Liver (tissue), 3 donors: ENCODE results near the gene ELOB.

Source experiments
- ATF3 ChIP-seq: IDR thresholded peaks from 2 replicates; pipeline ENCODE4 v1.6.1; 2016; ENCODE audit warnings: antibody characterized with exemption
- CTCF ChIP-seq: fragments of 150-350 bp; IDR thresholded peaks from 2 replicates; pipeline ENCODE4 v1.5.1; 2017; ENCODE audit warnings: improper control_type of control experiment, low read depth, low read length; ENCODE audit not compliant: missing input control
- EGR1 ChIP-seq, 2 donors: IDR thresholded peaks; 2 replicates each; pipeline ENCODE4 v1.6.1; 2016 to 2018; ENCODE audit warnings: antibody characterized with exemption in 2 of 2, low read depth in 2 of 2
- FOXA1 ChIP-seq: IDR thresholded peaks from 2 replicates; pipeline ENCODE4 v1.6.1; 2016; ENCODE audit warnings: antibody characterized with exemption
- HNF4G ChIP-seq: IDR thresholded peaks from 2 replicates; pipeline ENCODE4 v1.6.1; 2016; ENCODE audit warnings: antibody characterized with exemption
- JUND ChIP-seq, 2 donors: IDR thresholded peaks; 2 replicates each; pipeline ENCODE4 v1.6.1; 2016; ENCODE audit warnings: antibody characterized with exemption in 2 of 2
- MAX ChIP-seq: IDR thresholded peaks from 2 replicates; pipeline ENCODE4 v1.6.1; 2016; ENCODE audit warnings: antibody characterized with exemption
- RAD21 ChIP-seq, 2 donors: IDR thresholded peaks; 2 replicates each; pipeline ENCODE4 v1.6.1; 2016; ENCODE audit warnings: antibody characterized with exemption in 2 of 2, mild to moderate bottlenecking in 2 of 2
- REST ChIP-seq: IDR thresholded peaks from 2 replicates; pipeline ENCODE4 v1.6.1; 2016; ENCODE audit warnings: antibody characterized with exemption, mild to moderate bottlenecking
- RXRA ChIP-seq, 2 donors: IDR thresholded peaks; 2 replicates each; pipeline ENCODE4 v1.6.1; 2017 to 2018; ENCODE audit warnings: antibody characterized with exemption in 2 of 2, mild to moderate bottlenecking in 1 of 2
- SP1 ChIP-seq: IDR thresholded peaks from 2 replicates; pipeline ENCODE4 v1.6.1; 2018; ENCODE audit warnings: antibody characterized with exemption, mild to moderate bottlenecking
- YY1 ChIP-seq: IDR thresholded peaks from 2 replicates; pipeline ENCODE4 v1.6.1; 2016; ENCODE audit warnings: antibody characterized with exemption, mild to moderate bottlenecking
- ZBTB33 ChIP-seq: IDR thresholded peaks from 2 replicates; pipeline ENCODE4 v1.6.1; 2016; ENCODE audit warnings: antibody characterized with exemption
- donor health status: healthy.
- donor health status: healthy.

GRCh38 chr16:2825049-2825742 is 48.1 kb upstream of the ELOB start:
- TF ChIP-seq SP1 (no peak), RAD21 (IDR thresholded peaks at IDR 0.05) (no peak), REST (no peak), CTCF (no peak), ZBTB33 (no peak), ATF3 (no peak), MAX (no peak), YY1 (no peak), RXRA (IDR thresholded peaks at IDR 0.05) (no peak), EGR1 (IDR thresholded peaks at IDR 0.05; ENCODE audit: low read depth in 2 of 2) (no peak), HNF4G (no peak), FOXA1 (no peak), JUND (IDR thresholded peaks at IDR 0.05) (no peak)
